Stomach (tissue), 4 donors: ENCODE data around the gene BFAR.

Source experiments
- EP300 ChIP-seq: sonication (generic); formaldehyde crosslinking; IDR thresholded peaks from one replicate; pipeline ENCODE4 v1.6.1; 2017; ENCODE audit warnings: antibody characterized with exemption
- TF ChIP-seq, protein P1 (sequence below), 7 experiments: fragments of 450-650 bp in 4 of 7; fragments of 200-600 bp in 3 of 7; sonication (generic) in 3 of 7; IDR thresholded peaks; one replicate each; pipeline ENCODE4 v1.5.1; 2016 to 2019; ENCODE audit warnings: antibody characterized with exemption in 7 of 7, control low read depth in 2 of 7, mild to moderate bottlenecking in 1 of 7

DNA sequence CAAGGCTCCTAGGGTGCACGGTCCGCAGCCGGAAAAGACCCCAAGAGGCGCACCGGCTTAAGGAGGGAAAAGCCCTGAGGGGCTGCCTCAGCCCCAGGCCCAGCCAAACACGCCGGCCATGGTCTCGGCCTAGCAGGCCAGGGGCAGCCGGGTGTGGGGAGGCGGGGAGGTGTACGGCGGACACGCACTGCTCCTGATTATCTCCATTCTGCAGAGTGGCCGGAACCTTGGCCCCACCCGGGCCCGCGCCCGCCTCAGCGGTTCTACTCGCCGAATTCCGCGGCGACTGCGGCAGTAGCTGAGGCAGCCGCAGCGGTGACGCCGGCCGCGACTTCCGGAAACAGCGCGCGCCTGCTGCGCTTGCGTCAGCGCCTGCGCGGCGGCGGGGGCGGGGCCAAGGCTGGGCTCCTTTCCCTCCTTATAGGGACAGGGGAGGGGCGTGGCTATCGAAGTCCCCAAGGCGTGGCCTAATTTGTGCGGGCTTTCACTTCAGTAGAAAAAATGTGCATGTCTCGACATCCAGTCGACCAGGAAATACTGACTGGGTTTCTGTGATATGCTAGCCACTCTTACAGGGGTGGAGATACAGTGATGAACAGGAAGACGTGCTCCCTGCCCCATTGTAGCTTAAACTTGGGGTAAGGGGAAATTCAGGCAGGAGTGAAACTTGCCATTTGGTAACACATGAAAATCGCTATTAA lies 2.7 kb upstream of the BFAR start, which contains the start of gene PARN:
- TF ChIP-seq, protein P1, sequence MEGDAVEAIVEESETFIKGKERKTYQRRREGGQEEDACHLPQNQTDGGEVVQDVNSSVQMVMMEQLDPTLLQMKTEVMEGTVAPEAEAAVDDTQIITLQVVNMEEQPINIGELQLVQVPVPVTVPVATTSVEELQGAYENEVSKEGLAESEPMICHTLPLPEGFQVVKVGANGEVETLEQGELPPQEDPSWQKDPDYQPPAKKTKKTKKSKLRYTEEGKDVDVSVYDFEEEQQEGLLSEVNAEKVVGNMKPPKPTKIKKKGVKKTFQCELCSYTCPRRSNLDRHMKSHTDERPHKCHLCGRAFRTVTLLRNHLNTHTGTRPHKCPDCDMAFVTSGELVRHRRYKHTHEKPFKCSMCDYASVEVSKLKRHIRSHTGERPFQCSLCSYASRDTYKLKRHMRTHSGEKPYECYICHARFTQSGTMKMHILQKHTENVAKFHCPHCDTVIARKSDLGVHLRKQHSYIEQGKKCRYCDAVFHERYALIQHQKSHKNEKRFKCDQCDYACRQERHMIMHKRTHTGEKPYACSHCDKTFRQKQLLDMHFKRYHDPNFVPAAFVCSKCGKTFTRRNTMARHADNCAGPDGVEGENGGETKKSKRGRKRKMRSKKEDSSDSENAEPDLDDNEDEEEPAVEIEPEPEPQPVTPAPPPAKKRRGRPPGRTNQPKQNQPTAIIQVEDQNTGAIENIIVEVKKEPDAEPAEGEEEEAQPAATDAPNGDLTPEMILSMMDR (IDR thresholded peaks at IDR 0.05), result no peak
- TF ChIP-seq EP300, result no peak
